ENCODE results near the gene KANK4. TPM values are rescaled to one million over a fixed set of nuclear protein-coding genes. Genes with fewer than 3 reads are reported as not detected.

Gene KANK4
- total and polyA plus RNA-seq, 2 of the 8 experiments (the other 6 are each of a cell fraction or from before 2014, with no cell fraction given) = 0.22 to 0.26 TPM

GRCh38 chr1:62288224-62288623 is 31.0 kb downstream of the KANK4 start (continued):
- TF ChIP-seq SIN3A (conservative IDR thresholded peaks at IDR 0.05 in 1 of 2, IDR thresholded peaks at IDR 0.05 in 1 of 2; ENCODE audit: low read depth in 1 of 2, low read length in 2 of 2) (no peak), SP2 (IDR thresholded peaks at IDR 0.05; ENCODE audit: low read length) (no peak), CHD7 (IDR thresholded peaks at IDR 0.05; ENCODE audit: insufficient replicate concordance, low read length) (no peak), HDAC6 (IDR thresholded peaks at IDR 0.05; ENCODE audit: low read depth, low read length) (no peak), TEAD4 (IDR thresholded peaks at IDR 0.05; ENCODE audit: low read depth, low read length) (no peak), CEBPB (IDR thresholded peaks at IDR 0.05; ENCODE audit: low read depth, low read length) (no peak)

All from H1 (cell line).